ENCODE results near the gene TTC9. TPM values are rescaled to one million over a fixed set of nuclear protein-coding genes. Genes with fewer than 3 reads are reported as not detected.

TTC9 gene
- total RNA-seq, 8 experiments from 2014 or later, result 2.1 to 17.4 (median 5.1) TPM

DNA sequence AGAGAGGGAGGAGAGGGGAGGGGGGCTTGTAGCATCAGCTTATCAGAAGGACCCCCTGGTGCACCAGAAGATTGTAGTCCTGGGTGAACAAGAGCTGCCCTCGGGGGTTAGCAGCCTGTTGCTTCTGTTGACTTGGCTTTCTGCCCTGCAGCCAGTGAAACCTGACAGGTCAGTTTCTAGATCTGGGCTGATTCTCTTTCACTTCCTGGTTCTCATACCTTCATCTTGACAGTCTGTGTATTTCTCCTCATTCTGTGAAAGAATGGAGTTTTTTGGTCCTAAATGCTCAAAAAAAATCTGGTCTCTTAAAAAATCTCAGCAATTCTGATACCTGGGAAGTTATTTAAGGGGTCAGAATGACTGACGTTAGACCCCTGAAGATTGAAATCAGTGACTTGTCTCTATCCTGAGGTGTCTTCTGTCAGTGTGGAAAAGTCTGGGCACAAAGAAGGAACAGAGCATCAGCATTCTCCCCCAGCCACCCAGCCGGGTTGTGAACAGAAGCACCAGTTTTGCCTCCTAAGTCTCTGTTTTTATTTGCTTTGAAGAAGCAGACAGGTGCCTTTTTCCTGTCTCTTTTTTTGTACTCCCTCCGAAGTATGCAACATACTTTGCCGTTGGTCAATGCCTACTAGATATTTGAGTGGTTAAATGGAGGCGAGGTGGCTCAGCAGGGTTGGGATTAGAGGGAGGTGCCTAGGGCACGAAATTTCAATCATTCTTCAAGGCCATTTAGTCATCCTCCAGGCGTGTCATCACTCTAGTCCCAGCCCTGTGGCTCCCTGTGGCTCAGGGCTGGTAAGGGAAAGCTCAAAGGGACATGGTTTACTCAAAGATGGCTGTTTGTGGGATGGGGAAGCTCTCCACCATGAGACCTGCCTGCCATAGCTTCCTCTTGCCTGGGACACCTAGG is 24.0 kb downstream of the TTC9 start:
- WGBS, 10 experiments, result 25 to 97% (median 75%) methylated on average over 2 to 7 of the region's 8 CpGs
- H3K27ac ChIP-seq, result no peak overlapping the region
- H3K4me3 ChIP-seq, result no peak overlapping the region
- H3K4me1 ChIP-seq (replicated peaks in 1 of 2), result no peaks in the 10 kb centered on the region
- peak in 4 of 8 experiments; percentile 42 to 96 (median 80) for ATAC-seq (replicated peaks in 6 of 8)
- in situ Hi-C loops (cut with MboI; ENCODE audit: low pct_unique_long_range_greater_than_20kb in 2 of 9, low sequenced_read_pairs in 9 of 9, unreplicated experiment in 9 of 9), result no loop called here

DNA sequence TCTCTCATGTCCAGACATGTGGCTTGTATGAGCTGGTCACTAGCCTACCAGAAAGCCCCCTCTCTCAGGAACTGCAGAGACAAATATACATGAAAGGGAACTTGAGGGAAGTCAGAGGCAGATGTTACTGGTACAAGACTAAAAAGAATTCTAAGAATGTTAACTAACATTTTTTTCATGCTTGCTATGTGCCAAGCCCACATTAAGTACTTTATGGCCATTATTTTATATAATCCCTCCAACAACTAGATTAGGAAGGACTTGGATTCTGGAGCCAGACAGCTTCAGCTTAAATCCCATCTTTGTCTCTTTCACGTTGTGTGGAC is 24.6 kb downstream of the TTC9 start:
- ATAC-seq (replicated peaks in 6 of 8), result peak in 3 of 8 experiments; percentile 22 to 60 (median 30)
- no peak overlapping the region for H3K27ac ChIP-seq
- H3K4me3 ChIP-seq, result no peak overlapping the region
- no peaks in the 10 kb centered on the region for H3K4me1 ChIP-seq (replicated peaks in 1 of 2)
- in situ Hi-C loops (cut with MboI; ENCODE audit: low pct_unique_long_range_greater_than_20kb in 2 of 9, low sequenced_read_pairs in 9 of 9, unreplicated experiment in 9 of 9), result no loop called here
- WGBS, 10 experiments, result 0 to 100% (median 71%) methylated on average over 1 of the region's 1 CpG; no CpG with 5 or more reads in 3 of the 10 experiments

DNA sequence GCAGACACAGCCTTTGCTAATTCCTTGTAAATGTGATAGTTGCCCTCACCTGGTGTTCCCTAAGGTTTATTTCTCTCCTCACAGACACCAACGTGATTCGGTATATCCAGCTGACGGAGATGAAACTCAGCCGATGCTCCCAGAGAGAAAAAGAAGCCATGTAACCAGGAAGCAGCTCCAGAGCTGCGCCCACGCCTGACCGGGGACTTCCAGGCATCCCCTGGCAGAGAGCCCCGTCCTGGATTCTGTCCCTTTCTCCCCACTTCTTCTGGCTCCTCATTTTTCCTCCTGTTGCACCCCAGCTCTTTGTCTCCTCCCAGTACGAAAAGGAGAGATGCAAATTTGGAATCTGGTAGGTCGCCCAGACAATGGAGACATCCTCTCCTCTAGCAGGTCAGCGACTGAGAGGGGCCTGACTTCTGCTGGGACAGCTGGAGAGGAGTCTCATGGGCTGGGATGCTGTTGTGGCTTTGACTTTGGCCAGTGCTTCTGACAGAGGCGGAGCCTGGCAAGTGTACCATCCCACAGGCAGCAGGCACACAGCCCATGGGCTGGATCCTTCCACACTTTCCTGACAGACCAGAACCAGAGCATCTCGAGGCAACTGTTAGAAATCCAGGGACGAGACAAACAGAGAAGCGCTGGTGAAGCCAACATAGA is 29.4 kb downstream of the TTC9 start:
- H3K4me1 ChIP-seq (replicated peaks in 1 of 2), result no peaks in the 10 kb centered on the region
- 50 to 100% (median 80%) methylated on average over 1 to 9 of the region's 15 CpGs; no CpG with 5 or more reads in 4 of the 10 experiments for WGBS, 10 experiments
- in situ Hi-C loops (cut with MboI; ENCODE audit: low pct_unique_long_range_greater_than_20kb in 2 of 9, low sequenced_read_pairs in 9 of 9, unreplicated experiment in 9 of 9), result no loop called here
- no peak overlapping the region for H3K27ac ChIP-seq
- ATAC-seq (replicated peaks in 6 of 8), result peak in 1 of 8 experiments; percentile 45
- no peak overlapping the region for H3K4me3 ChIP-seq

GRCh38 chr14:70671652-70672644 is 30.2 kb downstream of the TTC9 start:
- WGBS, 10 experiments, result 8 to 100% (median 86%) methylated on average over 2 to 8 of the region's 12 CpGs; no CpG with 5 or more reads in 2 of the 10 experiments
- ATAC-seq (replicated peaks in 6 of 8), result no peak
- Histone ChIP-seq H3K27ac (no peak overlapping the region), H3K4me3 (no peak overlapping the region), H3K4me1 (replicated peaks in 1 of 2) (no peaks in the 10 kb centered on the region)
- in situ Hi-C loops (cut with MboI; ENCODE audit: low pct_unique_long_range_greater_than_20kb in 2 of 9, low sequenced_read_pairs in 9 of 9, unreplicated experiment in 9 of 9), result no loop called here

DNA sequence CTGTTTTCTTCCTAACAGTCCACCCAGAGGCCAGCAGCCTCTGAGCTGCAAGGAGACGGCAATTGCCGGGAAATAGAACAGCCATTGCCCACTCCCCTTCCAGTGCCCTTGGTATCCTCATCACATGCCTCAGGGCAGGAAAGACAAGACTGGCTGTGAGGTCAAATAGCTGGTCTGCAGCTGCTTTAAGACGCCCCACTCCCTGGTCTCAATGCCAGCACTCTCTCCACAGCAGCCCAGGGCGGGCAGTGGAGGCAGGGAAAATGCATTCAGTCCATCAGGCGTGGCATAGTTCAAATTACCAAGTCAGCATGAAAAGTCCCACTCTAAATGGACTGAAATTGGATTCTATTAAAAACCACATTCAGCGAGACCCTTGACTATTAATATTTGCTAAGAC is 35.6 kb downstream of the TTC9 start:
- 0 to 100% (median 39%) methylated on average over 1 to 4 of the region's 6 CpGs; no CpG with 5 or more reads in 4 of the 10 experiments for WGBS, 10 experiments
- no peak overlapping the region for H3K4me3 ChIP-seq
- in situ Hi-C loops (cut with MboI; ENCODE audit: low pct_unique_long_range_greater_than_20kb in 2 of 9, low sequenced_read_pairs in 9 of 9, unreplicated experiment in 9 of 9), result no loop called here
- peak in 2 of 8 experiments; percentile 43 to 72 for ATAC-seq (replicated peaks in 6 of 8)
- no peak overlapping the region for H3K27ac ChIP-seq
- no peaks in the 10 kb centered on the region for H3K4me1 ChIP-seq (replicated peaks in 1 of 2)

GRCh38 chr14:70680748-70681147 is 39.0 kb downstream of the TTC9 start:
- in situ Hi-C loops (cut with MboI; ENCODE audit: low pct_unique_long_range_greater_than_20kb in 2 of 9, low sequenced_read_pairs in 9 of 9, unreplicated experiment in 9 of 9), result no loop called here

DNA sequence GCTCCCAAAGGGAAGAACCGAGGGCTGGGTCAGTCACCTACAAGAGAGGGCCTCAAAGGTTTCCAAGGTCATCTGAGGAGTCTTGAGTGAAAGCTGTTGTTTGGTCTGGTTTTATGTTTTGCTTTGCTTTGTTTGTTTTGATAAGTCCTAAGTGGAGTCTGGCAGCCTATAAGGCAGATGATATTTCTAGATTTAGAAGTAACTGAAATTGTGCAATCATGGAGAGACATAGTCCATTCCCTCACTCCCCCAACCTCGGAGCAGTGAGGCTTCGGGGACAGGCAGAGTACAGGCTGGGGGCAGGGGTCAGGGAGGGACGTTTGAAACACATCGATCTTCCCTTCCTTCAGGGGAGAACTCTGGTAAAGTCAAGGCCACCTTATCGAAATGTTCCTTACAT is 42.3 kb downstream of the TTC9 start:
- no peak overlapping the region for H3K4me3 ChIP-seq
- WGBS, 10 experiments, result 40 to 73% (median 57%) methylated on average over 1 to 6 of the region's 6 CpGs; no CpG with 5 or more reads in 5 of the 10 experiments
- H3K27ac ChIP-seq, result no peak overlapping the region
- H3K4me1 ChIP-seq (replicated peaks in 1 of 2), result peaks cover 0 to 5% of the 10 kb centered on the region in 2 donors
- in situ Hi-C loops (cut with MboI; ENCODE audit: low pct_unique_long_range_greater_than_20kb in 2 of 9, low sequenced_read_pairs in 9 of 9, unreplicated experiment in 9 of 9), result no loop called here
- ATAC-seq (replicated peaks in 6 of 8), result no peak

More at GRCh38 chr14:70680748-70681147, 39.0 kb downstream of the TTC9 start:
- Histone ChIP-seq H3K27ac (no peak overlapping the region), H3K4me1 (replicated peaks in 1 of 2) (peaks cover 0 to 2% of the 10 kb centered on the region in 2 donors), H3K4me3 (no peak overlapping the region)
- WGBS, 10 experiments, result 12 to 94% (median 77%) methylated on average over 1 to 2 of the region's 2 CpGs
- ATAC-seq (replicated peaks in 6 of 8), result no peak

DNA sequence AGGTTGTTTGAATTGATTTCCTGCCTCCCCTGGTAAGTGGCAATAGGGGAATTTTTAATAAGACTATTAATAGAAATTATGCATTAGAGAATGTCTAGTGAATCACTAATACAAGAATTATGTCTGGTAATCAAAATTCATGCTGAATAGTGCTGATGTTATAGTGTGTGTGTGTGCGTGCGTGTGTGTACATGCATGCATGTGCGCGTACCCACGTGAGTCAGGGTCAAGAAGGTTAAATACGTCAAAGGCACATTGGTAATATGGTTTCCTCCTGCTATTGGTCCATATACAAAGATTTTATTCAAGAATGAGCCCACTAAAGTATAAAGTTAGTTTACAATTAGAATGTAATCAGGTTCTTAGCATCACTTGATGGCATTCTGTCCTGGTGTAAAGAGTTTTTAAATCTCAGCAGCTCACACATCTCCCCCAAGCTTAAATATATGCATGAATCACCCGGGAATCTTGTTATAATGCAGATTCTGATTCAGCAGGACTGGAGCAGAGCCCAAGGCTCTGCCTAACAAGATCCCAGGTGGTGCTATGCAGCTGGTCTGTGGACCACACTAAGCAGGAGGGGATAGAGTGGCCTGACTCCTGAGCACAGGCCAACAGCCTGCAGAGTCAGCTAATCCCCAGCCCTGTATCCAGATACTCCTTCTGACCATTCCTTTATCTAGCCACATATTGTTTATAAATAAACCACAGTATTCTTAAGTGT is 43.9 kb downstream of the TTC9 start:
- H3K27ac ChIP-seq, result no peak overlapping the region
- 27 to 93% (median 64%) methylated on average over 1 to 7 of the region's 7 CpGs for WGBS, 10 experiments
- no peak overlapping the region for H3K4me3 ChIP-seq
- H3K4me1 ChIP-seq (replicated peaks in 1 of 2), result peaks cover 0 to 5% of the 10 kb centered on the region in 2 donors
- peak; percentile 31 to 81 (median 54) for ATAC-seq (replicated peaks in 6 of 8)
- in situ Hi-C loops (cut with MboI; ENCODE audit: low pct_unique_long_range_greater_than_20kb in 2 of 9, low sequenced_read_pairs in 9 of 9, unreplicated experiment in 9 of 9), result no loop called here

- no peaks in the 10 kb centered on the region for H3K4me1 ChIP-seq (replicated peaks in 1 of 2)
- no peak for ATAC-seq (replicated peaks in 6 of 8)
- no peak overlapping the region for H3K4me3 ChIP-seq
- WGBS, 10 experiments, result 83 to 100% (median 94%) methylated on average over 2 to 10 of the region's 10 CpGs; no CpG with 5 or more reads in 4 of the 10 experiments
- no peak overlapping the region for H3K27ac ChIP-seq
- in situ Hi-C loops (cut with MboI; ENCODE audit: low pct_unique_long_range_greater_than_20kb in 2 of 9, low sequenced_read_pairs in 9 of 9, unreplicated experiment in 9 of 9), result no loop called here
Measured at GRCh38 chr14:70692210-70692609, 50.5 kb downstream of the TTC9 start.

DNA sequence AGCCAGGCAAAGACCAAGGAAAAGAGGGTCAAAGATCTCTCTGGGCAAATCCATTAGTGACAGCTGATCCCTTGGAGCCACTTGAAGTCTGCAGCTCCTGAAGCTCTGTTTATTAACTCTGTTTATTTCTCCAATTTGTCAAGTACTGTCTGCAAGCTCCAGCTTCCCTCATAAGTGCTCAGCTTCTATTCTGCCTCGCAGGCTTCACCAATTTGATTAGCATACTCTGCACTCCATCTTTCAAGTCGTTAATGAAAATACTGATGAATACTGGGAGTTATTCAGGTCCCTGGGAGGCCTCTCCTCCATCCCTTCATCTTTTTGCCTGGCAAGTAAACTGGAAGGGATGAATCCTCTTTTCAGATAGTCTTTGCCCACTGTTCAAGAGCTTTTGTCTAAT is 54.3 kb downstream of the TTC9 start:
- ATAC-seq (replicated peaks in 6 of 8), result peak in 4 of 8 experiments; percentile 32 to 60 (median 46)
- H3K4me3 ChIP-seq, result no peak overlapping the region
- H3K4me1 ChIP-seq (replicated peaks in 1 of 2), result no peaks in the 10 kb centered on the region
- in situ Hi-C loops (cut with MboI; ENCODE audit: low pct_unique_long_range_greater_than_20kb in 2 of 9, low sequenced_read_pairs in 9 of 9, unreplicated experiment in 9 of 9), result no loop called here
- no peak overlapping the region for H3K27ac ChIP-seq
- 0 to 50% (median 25%) methylated on average over 1 to 2 of the region's 2 CpGs; no CpG with 5 or more reads in 3 of the 10 experiments for WGBS, 10 experiments

DNA sequence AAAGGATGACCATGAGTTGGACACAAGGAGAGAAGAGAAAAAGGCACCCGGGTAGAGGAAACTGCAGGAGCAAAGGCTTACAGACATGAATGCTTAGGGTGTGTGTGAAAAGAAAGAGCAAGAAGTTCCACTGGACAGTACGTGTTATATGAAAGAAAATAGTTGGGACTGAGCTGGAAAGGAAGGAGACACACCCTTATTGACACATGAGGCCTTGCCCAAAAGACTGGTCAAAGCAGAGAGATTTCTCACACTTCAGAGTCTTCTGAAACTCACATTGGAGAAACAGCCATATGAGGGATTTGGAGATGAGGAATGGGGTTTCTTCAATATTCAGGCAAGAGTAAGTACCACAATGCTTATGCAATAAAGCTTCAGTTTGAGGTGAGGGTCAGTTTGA is 56.0 kb downstream of the TTC9 start:
- 0 to 100% (median 75%) methylated on average over 1 to 2 of the region's 2 CpGs; no CpG with 5 or more reads in 1 of the 10 experiments for WGBS, 10 experiments
- peak in 3 of 8 experiments; percentile 67 to 82 (median 80) for ATAC-seq (replicated peaks in 6 of 8)
- H3K27ac ChIP-seq, result no peak overlapping the region
- H3K4me1 ChIP-seq (replicated peaks in 1 of 2), result no peaks in the 10 kb centered on the region
- in situ Hi-C loops (cut with MboI; ENCODE audit: low pct_unique_long_range_greater_than_20kb in 2 of 9, low sequenced_read_pairs in 9 of 9, unreplicated experiment in 9 of 9), result no loop called here
- H3K4me3 ChIP-seq, result no peak overlapping the region

- Histone ChIP-seq H3K27ac (no peak overlapping the region), H3K4me3 (no peak overlapping the region), H3K4me1 (replicated peaks in 1 of 2) (no peaks in the 10 kb centered on the region)
- in situ Hi-C loops (cut with MboI; ENCODE audit: low pct_unique_long_range_greater_than_20kb in 2 of 9, low sequenced_read_pairs in 9 of 9, unreplicated experiment in 9 of 9), result no loop called here
- peak in 4 of 8 experiments; percentile 39 to 88 (median 77) for ATAC-seq (replicated peaks in 6 of 8)
- 29 to 100% (median 83%) methylated on average over 1 to 3 of the region's 3 CpGs; no CpG with 5 or more reads in 2 of the 10 experiments for WGBS, 10 experiments
Measured at GRCh38 chr14:70698288-70698687, 56.6 kb downstream of the TTC9 start.

Data from motor neuron (in vitro differentiated cells).